ENCODE measurements around the gene C17orf114.

The C17orf114 gene

DNA sequence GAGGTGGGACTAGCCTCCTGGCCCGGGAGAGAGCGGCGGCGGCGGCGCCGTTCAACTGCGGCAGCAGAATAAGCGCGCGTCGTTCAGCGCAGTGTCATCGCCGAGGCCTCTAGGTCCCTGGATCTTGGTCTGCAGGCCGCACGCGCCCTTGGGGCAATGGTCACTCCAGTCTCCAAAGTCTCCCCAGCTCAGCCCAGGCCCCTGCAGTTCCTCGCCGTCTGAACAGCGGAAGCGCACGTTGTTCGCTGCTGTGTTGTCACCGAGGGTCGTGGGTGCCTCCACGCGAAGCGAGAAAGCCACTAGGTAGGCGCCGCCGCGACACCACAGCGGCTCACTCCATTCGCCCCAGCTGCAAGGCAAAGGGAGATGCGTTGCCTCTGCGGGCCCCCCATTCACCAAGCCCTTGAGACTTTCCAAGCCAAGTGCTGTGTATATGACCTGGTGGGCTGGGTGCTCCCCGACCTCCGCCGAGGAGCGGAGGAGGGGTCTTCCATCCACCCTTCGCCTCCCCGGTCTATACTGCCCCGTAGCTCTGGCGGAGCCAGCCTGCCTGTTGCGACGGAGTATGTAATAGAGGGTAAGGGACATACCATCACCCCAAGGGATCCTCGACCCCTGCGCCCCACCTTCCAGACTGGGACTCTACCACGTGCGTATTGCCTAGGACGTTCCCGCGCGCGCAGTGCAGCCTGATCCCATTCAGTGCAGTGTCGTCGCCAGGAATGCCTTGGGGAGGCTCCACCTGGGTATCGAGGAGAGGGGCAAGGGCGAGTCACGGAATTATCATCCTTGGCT, 16.6 kb downstream of the C17orf114 start:
- no peak for DNase-seq

DNA sequence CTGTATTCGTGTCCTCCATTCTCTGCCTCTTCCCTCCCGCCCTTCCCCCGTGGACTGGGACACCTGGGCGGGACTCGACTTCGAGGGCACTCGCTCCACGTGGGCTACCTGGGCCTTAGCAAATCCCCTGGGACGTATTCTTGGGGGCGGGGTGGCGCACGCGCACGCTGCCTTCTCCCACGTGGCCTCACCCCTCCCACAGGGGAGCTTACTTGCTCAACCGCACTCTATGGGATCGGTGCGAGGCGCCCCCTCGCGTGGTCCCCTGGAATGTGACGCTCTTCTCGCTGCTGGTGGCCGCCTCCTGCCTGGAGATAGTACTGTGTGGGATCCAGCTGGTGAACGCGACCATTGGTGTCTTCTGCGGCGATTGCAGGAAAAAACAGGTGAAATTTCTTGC, 19.5 kb downstream of the C17orf114 start:
- DNase-seq, result no peak

DNA sequence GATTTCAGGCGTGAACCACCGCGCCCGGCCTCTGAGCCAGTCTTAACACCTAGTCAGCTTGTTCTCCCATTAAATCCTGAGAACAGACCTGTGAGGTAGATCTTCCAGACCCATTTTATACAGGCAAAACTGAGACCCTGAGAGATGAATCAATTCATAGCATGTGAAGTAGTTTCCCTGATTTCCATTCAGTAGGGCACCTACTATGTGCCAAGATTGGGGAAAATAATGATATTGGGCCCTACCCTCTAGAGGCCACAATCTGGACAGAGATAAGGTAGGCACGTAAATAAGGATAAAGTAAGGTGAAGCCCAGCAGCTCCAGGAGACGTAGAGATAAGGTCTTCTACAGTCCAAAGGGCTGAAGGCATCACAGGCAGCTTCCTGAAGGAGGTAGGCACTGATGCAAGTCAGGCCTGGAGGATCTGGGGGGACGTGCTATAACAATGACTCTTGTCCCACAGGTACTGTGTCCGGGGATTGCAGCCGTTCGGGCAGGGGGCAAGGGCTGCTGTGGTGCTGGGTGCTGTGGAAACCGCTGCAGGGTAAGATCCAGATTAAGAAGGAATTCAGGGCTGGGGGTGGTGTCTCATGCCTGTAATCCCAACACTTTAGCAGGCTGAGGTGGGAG, 21.7 kb downstream of the C17orf114 start:
- no peak for DNase-seq

DNA sequence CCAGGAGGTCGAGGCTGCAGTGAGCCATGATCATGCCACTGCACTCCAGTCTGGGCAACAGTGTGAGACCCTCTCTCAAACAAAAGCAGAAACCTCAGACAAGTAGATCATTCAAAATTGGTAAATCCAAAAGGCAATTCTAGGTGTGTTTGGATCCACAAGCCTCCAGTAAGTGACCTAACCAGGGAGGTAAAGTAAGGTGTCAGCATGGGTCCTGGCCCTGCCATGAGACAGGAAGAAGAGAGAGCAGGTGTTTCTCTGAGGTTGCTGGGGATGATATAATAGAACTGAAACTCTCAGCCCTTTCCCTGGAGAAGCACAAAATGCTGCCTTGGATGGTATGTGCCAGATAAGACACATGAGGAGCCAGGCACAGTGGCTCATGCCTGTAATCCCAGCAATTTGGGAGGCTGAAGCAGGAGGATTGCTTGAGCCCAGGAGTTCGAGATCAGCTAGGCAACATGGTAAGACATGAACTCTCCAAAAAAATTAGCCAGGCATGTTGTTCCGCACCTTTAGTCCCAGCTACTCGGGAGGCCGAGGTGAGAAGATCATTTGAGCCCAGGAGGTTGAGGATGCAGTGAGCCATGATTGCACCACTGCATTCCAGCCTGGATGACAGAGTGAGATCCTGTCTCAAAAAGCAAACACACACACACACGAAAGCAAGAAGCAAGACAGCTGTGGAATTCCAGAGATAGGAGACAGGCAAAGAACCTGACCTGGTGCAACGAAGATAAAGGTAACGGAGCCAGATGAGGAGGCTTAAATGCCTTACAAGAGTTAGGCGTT, 24.0 kb downstream of the C17orf114 start:
- no peak for DNase-seq

DNA sequence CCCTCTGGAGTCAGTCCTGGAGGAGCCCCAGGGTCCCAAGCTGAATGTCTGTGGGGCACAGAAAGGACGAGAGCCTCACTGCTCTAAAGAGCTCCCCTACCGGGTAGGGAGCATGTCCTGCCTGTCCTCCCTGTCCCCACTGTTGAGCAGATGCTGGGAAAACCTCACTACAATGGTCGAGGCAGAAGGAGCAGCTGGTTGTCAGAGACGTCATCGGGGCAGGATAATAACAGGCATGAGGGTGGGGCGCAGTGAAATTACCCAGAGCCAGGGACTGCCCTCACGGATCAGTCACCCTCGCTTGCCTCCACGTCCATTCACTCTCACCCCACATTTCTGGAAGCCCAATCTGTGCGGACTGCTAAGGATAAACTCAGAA, 29.9 kb downstream of the C17orf114 start:
- DNase-seq, result no peak

DNA sequence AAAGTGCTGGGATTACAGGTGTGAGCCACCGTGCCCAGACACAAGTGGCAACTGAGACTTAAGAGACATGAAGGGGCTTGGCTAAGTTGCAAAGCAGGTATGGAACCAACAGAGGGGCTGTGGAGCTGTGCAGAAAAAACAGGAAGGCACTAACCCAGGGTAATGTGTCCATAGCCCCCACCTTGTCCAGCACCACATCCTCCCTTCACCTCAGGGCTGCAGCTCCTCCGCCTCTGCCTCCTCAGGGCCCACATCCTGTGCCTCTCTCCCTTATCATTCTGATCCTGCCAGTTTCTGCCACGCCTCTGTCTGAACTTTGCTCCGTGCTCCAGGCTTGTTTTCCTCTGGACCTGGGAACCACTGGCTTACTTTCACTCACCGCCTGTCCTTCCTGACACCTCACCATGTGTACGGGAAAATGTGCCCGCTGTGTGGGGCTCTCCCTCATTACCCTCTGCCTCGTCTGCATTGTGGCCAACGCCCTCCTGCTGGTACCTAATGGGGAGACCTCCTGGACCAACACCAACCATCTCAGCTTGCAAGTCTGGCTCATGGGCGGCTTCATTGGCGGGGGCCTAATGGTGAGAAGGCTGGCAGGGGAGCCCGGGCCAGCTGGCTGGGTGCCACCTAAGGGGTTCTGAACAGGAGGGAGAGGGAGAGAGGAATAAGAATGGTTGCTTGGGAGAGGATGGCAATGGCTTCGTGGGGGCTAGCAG, 30.5 kb downstream of the C17orf114 start, which contains the start of gene TM4SF5:
Gene TM4SF5 (plus strand): TSS at position 368 of the 716 bp plus-strand sequence. CDS start 37 bp downstream, at position 405.
- no peak for DNase-seq

DNA sequence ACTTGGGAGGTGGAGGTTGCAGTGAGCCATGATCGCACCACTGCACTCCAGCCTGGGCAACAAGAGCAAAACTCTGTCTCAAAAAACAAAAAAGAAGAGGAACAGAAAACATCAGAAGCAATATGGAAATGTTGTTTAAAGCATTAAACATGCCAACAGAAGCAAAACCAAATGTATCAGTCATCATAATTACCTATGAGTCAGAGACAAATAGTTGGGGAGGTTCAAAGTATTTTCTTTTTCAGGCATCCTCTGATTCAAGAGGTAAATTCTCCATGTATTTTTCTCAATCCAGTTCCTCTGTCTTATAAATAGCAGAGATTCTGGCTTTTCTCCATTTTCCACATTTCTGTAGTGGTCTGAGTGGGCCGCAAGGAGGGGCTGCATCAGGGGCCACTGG, 32.5 kb downstream of the C17orf114 start:
- DNase-seq, result no peak

DNA sequence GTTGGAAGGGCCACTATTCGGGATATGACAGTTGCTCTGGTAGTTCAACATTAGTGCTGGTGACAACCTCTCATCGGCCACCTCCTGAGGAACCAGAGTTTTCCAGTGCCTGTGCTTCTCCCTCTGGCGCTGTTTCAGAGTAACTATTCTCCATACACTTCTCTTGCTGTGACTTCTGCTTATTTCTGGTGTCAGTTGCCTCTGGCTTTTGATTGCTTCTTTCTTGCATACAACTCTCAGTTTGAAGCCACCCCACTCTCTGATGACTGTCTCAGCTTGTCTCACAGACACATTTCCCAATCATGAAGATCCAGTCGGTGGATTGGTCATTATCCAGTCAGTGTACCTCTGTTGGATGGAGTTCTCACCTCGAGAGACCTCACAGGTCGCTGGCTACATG, 33.8 kb downstream of the C17orf114 start:
- DNase-seq, result no peak

DNA sequence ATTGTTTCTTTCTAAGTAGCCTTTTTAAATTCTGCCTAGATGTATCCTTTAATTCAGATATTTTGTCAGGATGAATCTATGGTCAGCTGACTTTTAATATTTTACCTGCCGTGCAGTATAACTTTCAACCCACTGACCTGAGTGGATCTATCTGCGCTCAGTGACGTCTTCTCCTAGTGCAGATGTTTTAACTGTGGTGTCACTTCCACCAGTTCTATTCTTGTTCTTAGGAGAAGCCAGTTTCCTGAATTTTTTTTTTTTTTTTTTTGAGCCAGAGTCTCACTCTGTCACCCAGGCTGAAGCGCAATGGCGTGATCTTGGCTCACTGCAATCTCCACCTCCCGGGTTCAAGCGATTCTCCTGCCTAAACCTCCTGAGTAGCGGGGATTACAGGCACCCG, 35.4 kb downstream of the C17orf114 start:
- no peak for DNase-seq

DNA sequence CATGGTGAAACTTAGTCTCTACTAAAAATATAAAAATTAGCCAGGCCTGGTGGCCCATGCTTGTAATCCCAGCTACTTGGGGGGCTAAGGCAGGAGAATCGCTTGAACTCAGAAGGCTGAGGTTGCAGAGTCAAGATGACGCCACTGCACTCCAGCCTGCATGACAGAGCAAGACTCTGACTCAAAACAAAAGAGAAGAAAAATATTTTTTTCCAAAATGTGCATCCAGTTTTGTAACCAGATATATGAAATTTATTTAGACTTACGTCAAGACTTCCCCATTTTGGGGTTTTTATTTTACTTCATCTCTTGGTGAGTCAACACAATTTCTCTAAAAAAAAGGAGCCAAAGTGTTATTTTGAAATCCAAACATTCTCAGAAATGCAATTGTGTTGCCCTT, 35.9 kb downstream of the C17orf114 start:
- DNase-seq, result no peak

DNA sequence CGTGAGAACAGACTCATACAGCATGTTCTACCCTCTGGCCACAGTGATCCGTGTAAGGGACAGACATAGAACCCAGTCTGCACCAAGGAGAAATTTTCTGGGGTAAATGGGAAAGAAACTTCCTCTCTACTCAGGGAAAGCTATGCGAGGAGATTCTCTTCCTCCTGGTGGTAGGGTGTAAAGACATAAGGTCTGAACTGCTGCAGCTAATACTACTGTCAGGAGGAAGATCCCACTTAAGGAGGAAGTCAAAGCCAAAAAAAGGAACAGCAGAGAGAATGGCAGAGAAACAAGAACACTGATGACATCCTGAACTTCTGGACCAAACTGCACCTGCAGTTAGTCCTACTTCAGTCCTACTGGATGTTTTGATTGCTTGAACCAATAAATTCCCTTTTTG, 37.5 kb downstream of the C17orf114 start:
- DNase-seq, result no peak

DNA sequence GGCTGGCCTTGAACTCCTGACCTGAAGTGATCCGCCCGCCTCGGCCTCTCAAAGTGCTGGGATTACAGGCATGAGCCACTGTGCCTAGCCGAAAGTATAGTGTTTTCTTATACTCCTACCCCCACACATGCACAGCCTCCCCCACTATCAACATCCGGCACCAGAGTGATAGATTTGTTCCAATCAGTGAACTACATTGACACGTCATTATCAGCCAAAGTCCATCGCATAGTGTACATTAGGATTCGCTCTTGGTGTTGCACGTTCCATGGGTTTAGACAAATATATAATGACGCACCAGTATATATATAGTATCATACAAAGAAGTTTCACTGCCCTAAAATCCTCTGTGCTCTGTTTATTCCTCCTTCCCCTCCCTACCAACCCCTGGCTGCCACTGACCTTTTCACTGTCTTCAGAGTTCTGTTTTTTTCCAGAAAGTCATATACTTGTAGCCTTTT, 42.3 kb downstream of the C17orf114 start:
- no peak for DNase-seq

DNA sequence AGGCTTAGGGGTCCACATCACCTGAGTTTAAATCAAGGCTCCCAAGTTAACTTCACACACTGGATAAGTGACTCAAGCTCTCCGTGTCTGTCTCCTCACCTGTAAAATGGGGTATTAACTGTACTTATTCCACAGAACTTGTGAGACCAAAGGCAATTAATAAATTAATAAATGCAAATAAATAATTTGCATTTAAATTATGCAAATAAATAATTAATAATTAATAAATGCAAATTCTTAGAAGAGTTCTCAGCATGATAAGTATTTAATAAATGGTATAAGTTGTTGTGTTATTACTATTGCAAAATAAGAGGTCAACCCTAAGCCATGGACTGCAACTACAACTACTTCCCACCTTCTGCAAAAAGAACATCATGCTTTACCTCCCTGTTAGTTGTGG, 48.7 kb downstream of the C17orf114 start:
- no peak for DNase-seq

DNA sequence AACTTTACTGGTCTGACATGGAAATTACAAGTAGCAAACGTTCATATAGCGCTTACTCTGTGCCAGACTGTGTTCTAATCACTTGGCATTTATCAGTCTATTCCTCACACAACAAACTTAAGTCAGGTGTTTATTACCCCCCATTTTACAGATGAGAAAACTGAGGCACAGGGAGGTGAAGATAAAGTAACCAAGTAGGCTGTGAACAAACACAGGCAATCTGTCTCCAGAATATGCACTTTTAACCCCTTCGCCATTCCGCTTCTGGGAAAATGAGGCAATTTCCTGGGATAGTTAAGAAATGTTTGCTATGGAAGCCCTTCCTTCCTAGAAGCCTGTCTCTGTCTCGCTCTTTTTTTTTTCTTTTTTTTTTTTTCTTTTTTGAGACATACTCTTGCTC, 50.2 kb downstream of the C17orf114 start:
- no peak for DNase-seq

Measured in right forelimb (tissue), 1 donor.